ENCODE measurements around the gene HEATR5A.

The HEATR5A gene

GRCh38 chr14:31403707-31404106 lies 16.6 kb downstream of the HEATR5A start:
- H3K4me3 ChIP-seq (ENCODE audit: control insufficient read depth, low read depth, low read length): no peak overlapping the region
- no peak for TF ChIP-seq CTCF (IDR thresholded peaks at IDR 0.05; ENCODE audit: control insufficient read depth, insufficient read depth, low read depth, low read length, missing control alignments)
- DNase-seq (ENCODE audit: low read depth): no peak

- no peak for DNase-seq (ENCODE audit: low read depth)
- H3K4me3 ChIP-seq (ENCODE audit: control insufficient read depth, low read depth, low read length): no peak overlapping the region
- no peak for TF ChIP-seq CTCF (IDR thresholded peaks at IDR 0.05; ENCODE audit: control insufficient read depth, insufficient read depth, low read depth, low read length, missing control alignments)
Measured at GRCh38 chr14:31402764-31403439, 17.4 kb downstream of the HEATR5A start.

GRCh38 chr14:31401369-31401932 lies 18.9 kb downstream of the HEATR5A start:
- no peak overlapping the region for H3K4me3 ChIP-seq (ENCODE audit: control insufficient read depth, low read depth, low read length)
- TF ChIP-seq CTCF (IDR thresholded peaks at IDR 0.05; ENCODE audit: control insufficient read depth, insufficient read depth, low read depth, low read length, missing control alignments): no peak
- no peak for DNase-seq (ENCODE audit: low read depth)

GRCh38 chr14:31400031-31400638 lies 20.2 kb downstream of the HEATR5A start:
- DNase-seq (ENCODE audit: low read depth): no peak
- TF ChIP-seq CTCF (IDR thresholded peaks at IDR 0.05; ENCODE audit: control insufficient read depth, insufficient read depth, low read depth, low read length, missing control alignments): no peak
- no peak overlapping the region for H3K4me3 ChIP-seq (ENCODE audit: control insufficient read depth, low read depth, low read length)

- TF ChIP-seq CTCF (IDR thresholded peaks at IDR 0.05; ENCODE audit: control insufficient read depth, insufficient read depth, low read depth, low read length, missing control alignments): no peak
- DNase-seq (ENCODE audit: low read depth): no peak
- no peak overlapping the region for H3K4me3 ChIP-seq (ENCODE audit: control insufficient read depth, low read depth, low read length)
Measured at GRCh38 chr14:31395572-31396205, 24.7 kb downstream of the HEATR5A start.

- DNase-seq (ENCODE audit: low read depth): no peak
- no peak overlapping the region for H3K4me3 ChIP-seq (ENCODE audit: control insufficient read depth, low read depth, low read length)
- no peak for TF ChIP-seq CTCF (IDR thresholded peaks at IDR 0.05; ENCODE audit: control insufficient read depth, insufficient read depth, low read depth, low read length, missing control alignments)
Measured at GRCh38 chr14:31395119-31395518, 25.2 kb downstream of the HEATR5A start.
